ENCODE data around the gene HOXC11.

HOXC11 gene

DNA sequence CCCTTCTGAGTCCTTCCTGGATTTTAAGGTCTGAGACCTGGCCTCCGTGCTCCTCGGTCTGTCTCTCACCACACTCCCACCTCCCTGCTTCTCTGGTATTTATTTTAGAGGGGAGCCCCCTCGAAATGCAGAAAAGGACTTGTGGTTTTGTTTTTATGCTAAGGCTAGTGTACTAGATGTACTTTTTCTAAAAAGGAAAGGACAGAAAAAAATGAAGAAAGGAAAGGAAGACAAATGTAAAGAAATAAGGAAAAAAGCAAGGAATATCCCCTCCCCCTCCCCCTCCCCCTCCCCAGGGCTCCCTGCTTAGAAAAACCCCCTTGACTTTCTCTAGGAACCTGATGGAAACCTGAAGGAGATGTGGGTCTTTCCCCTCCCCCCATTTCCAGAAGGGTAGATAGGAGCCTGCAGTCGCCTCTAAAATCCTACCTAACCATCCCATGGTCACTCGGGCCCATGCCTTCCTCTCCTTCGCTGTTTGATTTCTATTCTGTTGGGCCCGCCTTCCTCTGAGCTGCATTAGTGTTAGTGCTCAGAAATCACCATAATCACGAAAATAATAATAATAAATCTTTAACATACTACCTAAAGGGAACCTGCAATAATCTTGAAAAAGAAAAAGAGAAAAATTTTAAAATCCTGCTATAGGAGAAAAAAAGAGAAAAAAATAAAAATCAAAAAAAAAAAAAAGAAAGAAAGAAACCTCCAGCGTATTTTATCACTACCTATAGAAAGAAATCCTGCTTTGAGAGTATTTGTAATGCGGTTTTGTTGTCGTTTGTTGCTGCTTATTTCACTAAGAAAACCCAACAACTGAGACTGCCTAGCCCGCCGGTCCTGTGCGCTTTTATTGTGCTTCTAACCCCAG lies 39.0 kb downstream of the HOXC11 start:
- DNase-seq (ENCODE audit: low spot score), result no peak
- in situ Hi-C loops (cut with MboI; ENCODE audit: low sequenced_read_pairs, unreplicated experiment), result no loop called here
- TF ChIP-seq CTCF (IDR thresholded peaks at IDR 0.05; ENCODE audit: borderline replicate concordance, control extremely low read depth, extremely low read depth, insufficient read depth, missing control alignments), result no peak

DNA sequence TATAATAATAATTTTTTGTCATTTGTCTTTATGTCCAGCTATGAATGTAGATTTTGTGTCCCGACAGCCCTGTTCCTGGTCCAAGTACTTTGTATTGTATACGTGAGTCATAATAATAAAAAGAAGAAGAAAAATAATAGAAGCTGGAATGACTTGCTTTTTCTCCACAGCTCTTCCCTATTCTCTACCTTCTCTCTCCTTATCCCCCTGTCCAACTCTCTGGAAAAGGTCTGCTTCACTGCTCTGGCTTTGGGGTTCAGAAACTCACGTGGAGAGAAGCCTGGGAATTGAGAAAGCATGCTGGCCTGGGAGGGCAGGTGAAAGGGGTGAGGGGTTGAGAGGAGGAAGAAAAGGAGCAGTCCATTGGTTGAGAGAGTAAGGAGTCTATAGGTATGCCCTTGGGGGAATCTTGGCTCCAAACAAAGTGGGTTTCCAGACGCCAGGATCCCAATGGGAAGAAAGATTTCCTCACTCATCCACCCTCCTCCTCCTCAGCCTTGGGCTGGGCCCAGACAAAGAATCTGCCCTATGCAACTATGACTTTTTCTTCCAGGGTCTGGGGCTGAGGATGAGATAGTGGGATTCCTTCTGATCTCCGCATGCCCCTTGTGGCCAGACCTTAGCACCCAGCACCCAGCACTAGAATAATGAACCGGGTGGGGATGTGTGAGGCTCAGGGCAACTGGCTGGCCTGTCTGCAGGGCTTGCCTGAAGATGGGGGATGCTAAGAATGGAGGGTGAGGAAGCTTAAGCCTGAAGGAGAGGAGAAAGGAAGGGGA lies 39.9 kb downstream of the HOXC11 start:
- in situ Hi-C loops (cut with MboI; ENCODE audit: low sequenced_read_pairs, unreplicated experiment), result no loop called here
- TF ChIP-seq CTCF (IDR thresholded peaks at IDR 0.05; ENCODE audit: borderline replicate concordance, control extremely low read depth, extremely low read depth, insufficient read depth, missing control alignments), result no peak
- no peak for DNase-seq (ENCODE audit: low spot score)

- no peak for DNase-seq (ENCODE audit: low spot score)
- in situ Hi-C loops (cut with MboI; ENCODE audit: low sequenced_read_pairs, unreplicated experiment), result no loop called here
- no peak for TF ChIP-seq CTCF (IDR thresholded peaks at IDR 0.05; ENCODE audit: borderline replicate concordance, control extremely low read depth, extremely low read depth, insufficient read depth, missing control alignments)
These were observed 41.6 kb downstream of the HOXC11 start for GRCh38 chr12:54014377-54015017.

GRCh38 chr12:54015018-54015931 lies 42.3 kb downstream of the HOXC11 start:
- in situ Hi-C loops (cut with MboI; ENCODE audit: low sequenced_read_pairs, unreplicated experiment), result no loop called here
- DNase-seq (ENCODE audit: low spot score), result no peak
- TF ChIP-seq CTCF (IDR thresholded peaks at IDR 0.05; ENCODE audit: borderline replicate concordance, control extremely low read depth, extremely low read depth, insufficient read depth, missing control alignments), result no peak

- in situ Hi-C loops (cut with MboI; ENCODE audit: low sequenced_read_pairs, unreplicated experiment), result no loop called here
- no peak for DNase-seq (ENCODE audit: low spot score)
These were observed 43.1 kb downstream of the HOXC11 start for GRCh38 chr12:54016051-54016450.

More at GRCh38 chr12:54016051-54016450, 43.1 kb downstream of the HOXC11 start:
- TF ChIP-seq CTCF (IDR thresholded peaks at IDR 0.05; ENCODE audit: borderline replicate concordance, control extremely low read depth, extremely low read depth, insufficient read depth, missing control alignments), result no peak

Measured in GM13976 (cell line).